Measurements from ENCODE around the gene PAM. TPM values are rescaled to one million over a fixed set of nuclear protein-coding genes. Genes with fewer than 3 reads are reported as not detected.

PAM gene
- polyA plus RNA-seq, 1 donor from 2014 or later = 363 TPM

DNA sequence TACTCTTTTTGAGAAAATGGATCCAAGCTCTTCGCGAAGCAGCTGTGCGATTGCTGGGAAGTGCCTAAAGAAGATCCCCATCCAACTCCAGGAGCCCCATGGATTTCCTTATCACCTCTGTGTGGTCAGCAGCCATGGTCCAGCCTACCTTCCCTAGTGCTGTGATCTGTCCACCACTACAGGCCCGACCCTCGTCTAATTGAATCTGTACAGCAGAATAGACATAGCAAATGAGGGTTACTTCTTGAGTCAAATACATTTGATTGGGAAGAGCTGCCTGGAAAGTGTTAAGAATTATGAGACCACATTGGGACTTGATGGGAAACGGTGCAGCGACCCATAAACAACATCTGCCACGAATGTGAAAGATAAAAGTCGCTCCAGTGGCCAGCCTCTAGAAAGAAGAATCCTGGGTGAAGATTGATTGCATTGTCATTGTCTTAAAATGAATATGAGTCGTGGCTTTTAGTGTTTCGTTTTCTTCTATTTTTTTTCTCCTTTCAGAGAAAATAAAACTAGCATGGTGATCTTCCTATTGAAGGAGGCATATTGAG is 118.4 kb downstream of the PAM start:
- no peaks in the 10 kb centered on the region for H3K27me3 ChIP-seq (ENCODE audit: insufficient read depth, low read depth, low read length)
- no peak overlapping the region for H3K27ac ChIP-seq (ENCODE audit: low read length)
- TF ChIP-seq POLR2AphosphoS5 (IDR thresholded peaks at IDR 0.05) (no peak), TAF1 (IDR thresholded peaks at IDR 0.05; ENCODE audit: low read depth) (no peak), SMC3 (conservative IDR thresholded peaks at IDR 0.05; ENCODE audit: poor library complexity) (no peak), MXI1 (conservative IDR thresholded peaks at IDR 0.05; ENCODE audit: poor library complexity, severe bottlenecking) (no peak), EZH2 (IDR thresholded peaks at IDR 0.05; ENCODE audit: borderline replicate concordance, insufficient read depth, low read length, poor library complexity, severe bottlenecking) (no peak), RAD21 (conservative IDR thresholded peaks at IDR 0.05) (no peak)
- TF ChIP-seq, protein P1, sequence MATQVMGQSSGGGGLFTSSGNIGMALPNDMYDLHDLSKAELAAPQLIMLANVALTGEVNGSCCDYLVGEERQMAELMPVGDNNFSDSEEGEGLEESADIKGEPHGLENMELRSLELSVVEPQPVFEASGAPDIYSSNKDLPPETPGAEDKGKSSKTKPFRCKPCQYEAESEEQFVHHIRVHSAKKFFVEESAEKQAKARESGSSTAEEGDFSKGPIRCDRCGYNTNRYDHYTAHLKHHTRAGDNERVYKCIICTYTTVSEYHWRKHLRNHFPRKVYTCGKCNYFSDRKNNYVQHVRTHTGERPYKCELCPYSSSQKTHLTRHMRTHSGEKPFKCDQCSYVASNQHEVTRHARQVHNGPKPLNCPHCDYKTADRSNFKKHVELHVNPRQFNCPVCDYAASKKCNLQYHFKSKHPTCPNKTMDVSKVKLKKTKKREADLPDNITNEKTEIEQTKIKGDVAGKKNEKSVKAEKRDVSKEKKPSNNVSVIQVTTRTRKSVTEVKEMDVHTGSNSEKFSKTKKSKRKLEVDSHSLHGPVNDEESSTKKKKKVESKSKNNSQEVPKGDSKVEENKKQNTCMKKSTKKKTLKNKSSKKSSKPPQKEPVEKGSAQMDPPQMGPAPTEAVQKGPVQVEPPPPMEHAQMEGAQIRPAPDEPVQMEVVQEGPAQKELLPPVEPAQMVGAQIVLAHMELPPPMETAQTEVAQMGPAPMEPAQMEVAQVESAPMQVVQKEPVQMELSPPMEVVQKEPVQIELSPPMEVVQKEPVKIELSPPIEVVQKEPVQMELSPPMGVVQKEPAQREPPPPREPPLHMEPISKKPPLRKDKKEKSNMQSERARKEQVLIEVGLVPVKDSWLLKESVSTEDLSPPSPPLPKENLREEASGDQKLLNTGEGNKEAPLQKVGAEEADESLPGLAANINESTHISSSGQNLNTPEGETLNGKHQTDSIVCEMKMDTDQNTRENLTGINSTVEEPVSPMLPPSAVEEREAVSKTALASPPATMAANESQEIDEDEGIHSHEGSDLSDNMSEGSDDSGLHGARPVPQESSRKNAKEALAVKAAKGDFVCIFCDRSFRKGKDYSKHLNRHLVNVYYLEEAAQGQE (IDR thresholded peaks at IDR 0.05; ENCODE audit: borderline replicate concordance) = no peak
- TF ChIP-seq, protein P2, sequence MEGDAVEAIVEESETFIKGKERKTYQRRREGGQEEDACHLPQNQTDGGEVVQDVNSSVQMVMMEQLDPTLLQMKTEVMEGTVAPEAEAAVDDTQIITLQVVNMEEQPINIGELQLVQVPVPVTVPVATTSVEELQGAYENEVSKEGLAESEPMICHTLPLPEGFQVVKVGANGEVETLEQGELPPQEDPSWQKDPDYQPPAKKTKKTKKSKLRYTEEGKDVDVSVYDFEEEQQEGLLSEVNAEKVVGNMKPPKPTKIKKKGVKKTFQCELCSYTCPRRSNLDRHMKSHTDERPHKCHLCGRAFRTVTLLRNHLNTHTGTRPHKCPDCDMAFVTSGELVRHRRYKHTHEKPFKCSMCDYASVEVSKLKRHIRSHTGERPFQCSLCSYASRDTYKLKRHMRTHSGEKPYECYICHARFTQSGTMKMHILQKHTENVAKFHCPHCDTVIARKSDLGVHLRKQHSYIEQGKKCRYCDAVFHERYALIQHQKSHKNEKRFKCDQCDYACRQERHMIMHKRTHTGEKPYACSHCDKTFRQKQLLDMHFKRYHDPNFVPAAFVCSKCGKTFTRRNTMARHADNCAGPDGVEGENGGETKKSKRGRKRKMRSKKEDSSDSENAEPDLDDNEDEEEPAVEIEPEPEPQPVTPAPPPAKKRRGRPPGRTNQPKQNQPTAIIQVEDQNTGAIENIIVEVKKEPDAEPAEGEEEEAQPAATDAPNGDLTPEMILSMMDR (IDR thresholded peaks at IDR 0.05; ENCODE audit: poor library complexity, severe bottlenecking) = no peak
- peaks cover under 1% of the 10 kb centered on the region for H3K79me2 ChIP-seq (replicated peaks; ENCODE audit: insufficient read depth, low read length)
- no peaks in the 10 kb centered on the region for H3K9me3 ChIP-seq (ENCODE audit: low read length)
- H3F3A ChIP-seq (ENCODE audit: insufficient read depth, low read length, poor library complexity, severe bottlenecking) = no peaks in the 10 kb centered on the region
- H3K9ac ChIP-seq (ENCODE audit: low read length) = no peak overlapping the region
- H3K4me2 ChIP-seq (ENCODE audit: low read length) = no peak overlapping the region
- no peak overlapping the region for H3K4me3 ChIP-seq (ENCODE audit: low read length)
- H3K9me2 ChIP-seq (ENCODE audit: insufficient read depth, low read length) = no peaks in the 10 kb centered on the region
- no peaks in the 10 kb centered on the region for H3K36me3 ChIP-seq (ENCODE audit: insufficient read depth, low read length)
- no peaks in the 10 kb centered on the region for H4K20me1 ChIP-seq (ENCODE audit: insufficient read depth)
- no peak overlapping the region for H2AFZ ChIP-seq (ENCODE audit: low read depth, low read length)

DNA sequence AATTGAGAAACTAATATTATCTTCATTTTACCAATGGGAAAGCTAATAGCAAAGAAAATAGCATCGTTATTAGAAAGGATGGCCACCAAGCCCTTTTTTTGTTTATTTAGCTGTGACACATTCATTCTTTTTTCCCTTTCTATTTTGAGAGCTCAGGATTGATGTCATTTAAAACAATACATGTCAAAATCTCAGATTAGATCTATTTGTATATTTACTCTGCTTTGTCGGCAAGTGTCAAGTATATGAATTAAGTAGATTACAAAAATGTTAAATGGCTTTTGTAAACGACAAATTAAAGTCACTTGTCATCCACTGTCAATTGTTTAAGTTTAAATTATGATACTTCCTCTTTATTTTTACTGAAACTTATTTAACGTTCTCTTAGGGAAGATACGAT is 118.9 kb downstream of the PAM start:
- no peaks in the 10 kb centered on the region for H3K79me2 ChIP-seq (replicated peaks; ENCODE audit: insufficient read depth, low read length)
- no peak overlapping the region for H3K27ac ChIP-seq (ENCODE audit: low read length)
- H3K4me2 ChIP-seq (ENCODE audit: low read length) = no peak overlapping the region

More for the DNA sequence above, 118.9 kb downstream of the PAM start:
- Histone ChIP-seq H3K9me3 (ENCODE audit: low read length) (no peaks in the 10 kb centered on the region), H3F3A (ENCODE audit: insufficient read depth, low read length, poor library complexity, severe bottlenecking) (no peaks in the 10 kb centered on the region), H3K36me3 (ENCODE audit: insufficient read depth, low read length) (no peaks in the 10 kb centered on the region), H3K9ac (ENCODE audit: low read length) (no peak overlapping the region), H3K27me3 (ENCODE audit: insufficient read depth, low read depth, low read length) (no peaks in the 10 kb centered on the region), H3K4me3 (ENCODE audit: low read length) (no peak overlapping the region), H3K9me2 (ENCODE audit: insufficient read depth, low read length) (no peaks in the 10 kb centered on the region), H2AFZ (ENCODE audit: low read depth, low read length) (no peak overlapping the region), H4K20me1 (ENCODE audit: insufficient read depth) (no peaks in the 10 kb centered on the region)
- TF ChIP-seq POLR2AphosphoS5 (IDR thresholded peaks at IDR 0.05) (no peak), TAF1 (IDR thresholded peaks at IDR 0.05; ENCODE audit: low read depth) (no peak), MXI1 (conservative IDR thresholded peaks at IDR 0.05; ENCODE audit: poor library complexity, severe bottlenecking) (no peak)
- TF ChIP-seq, protein P1 (IDR thresholded peaks at IDR 0.05; ENCODE audit: borderline replicate concordance) = no peak

Data from neural cell (in vitro differentiated cells).